T1000 (cell line): ENCODE results near the gene TMEM50B.
A peak's percentile ranks its signal among the peaks of the same experiment; 100 is the strongest.
"Not testable (repeated sequence)": the region's sequence is repeated elsewhere in the genome, so short reads cannot be mapped to it uniquely, and the experiment has no call there.

Experiments
- DNase-seq: peaks from one replicate; lab custom pipeline; 2025; ENCODE audit warnings: mixed read lengths; lab: John Stamatoyannopoulos, UW

Gene TMEM50B

DNA sequence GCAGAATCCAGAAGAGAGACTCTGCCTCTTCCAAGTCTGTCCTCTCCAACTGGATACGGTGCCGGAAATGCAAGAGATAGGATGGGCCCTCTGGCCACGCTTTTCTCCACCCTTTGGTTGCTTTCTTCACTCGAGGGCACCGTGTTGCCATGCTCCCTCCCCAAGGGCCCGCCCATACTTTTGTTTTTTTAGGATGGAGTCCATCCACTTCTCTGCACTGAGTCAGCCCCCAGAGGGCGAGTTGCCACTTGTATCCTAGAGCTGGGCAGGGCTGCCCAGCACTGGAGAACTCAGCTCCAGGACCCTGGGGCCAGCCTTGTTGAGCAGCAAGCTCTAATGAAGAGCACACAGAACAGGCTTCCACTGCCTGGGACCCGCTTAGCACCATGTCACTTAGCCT lies 51.1 kb downstream of the TMEM50B start:
- peak; percentile 83 for DNase-seq

DNA sequence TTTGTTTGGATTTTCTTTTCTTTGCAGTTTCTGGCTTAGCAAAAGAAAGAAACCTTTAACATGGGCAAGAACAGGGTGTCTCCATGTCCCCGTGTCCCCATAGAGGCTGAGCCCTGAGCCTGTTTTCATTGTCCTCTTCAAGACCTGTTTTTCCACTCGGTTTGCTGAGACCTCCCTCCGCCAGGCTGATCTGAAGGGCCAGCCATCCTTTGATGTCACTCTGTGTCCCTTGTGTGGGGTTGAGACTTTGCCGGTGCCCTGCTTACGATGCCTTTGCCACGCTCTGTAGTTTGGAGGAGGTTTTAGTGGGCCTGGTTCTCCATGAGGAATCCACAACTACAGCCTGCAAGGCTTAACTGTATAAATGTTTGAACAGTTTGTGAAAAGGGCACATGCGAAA lies 52.7 kb downstream of the TMEM50B start:
- DNase-seq = no peak

DNA sequence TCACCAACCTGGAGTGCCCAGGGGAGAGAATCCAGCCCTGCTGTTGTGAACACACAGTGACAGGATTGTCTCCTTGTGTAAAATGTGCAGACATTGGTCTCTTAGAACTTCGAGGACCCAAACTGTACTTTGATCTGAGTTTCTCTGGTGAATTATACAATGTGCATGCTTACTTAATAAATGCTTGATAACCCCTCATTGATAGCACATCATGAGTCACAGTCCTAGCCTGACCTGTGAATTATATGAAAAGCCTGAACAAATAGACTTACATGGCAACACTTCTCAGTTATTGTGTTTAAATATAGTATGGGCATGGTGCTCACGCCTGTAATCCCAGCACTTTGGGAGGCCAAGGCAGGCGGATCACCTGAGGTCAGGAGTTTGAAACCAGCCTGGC lies 53.9 kb downstream of the TMEM50B start:
- DNase-seq = no peak

DNA sequence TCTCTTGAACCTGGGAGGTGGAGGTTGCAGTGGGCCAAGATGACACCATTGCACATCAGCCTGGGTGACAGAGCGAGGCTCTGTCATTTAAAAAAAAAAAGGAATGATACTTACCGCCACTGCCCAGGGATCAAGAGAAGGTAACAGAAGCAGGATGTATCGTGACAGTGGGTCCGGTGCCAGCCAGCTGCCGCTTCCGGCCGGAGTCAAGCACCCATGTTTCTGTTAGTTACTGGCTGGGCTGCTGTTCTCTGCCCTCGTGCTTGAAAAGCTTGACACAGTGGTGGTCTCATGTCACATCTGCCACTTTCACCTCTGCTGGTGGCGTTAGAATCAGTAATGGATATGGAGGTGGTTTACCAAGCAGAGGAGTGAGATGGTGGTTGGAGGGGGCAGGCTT lies 55.6 kb downstream of the TMEM50B start:
- no peak for DNase-seq

DNA sequence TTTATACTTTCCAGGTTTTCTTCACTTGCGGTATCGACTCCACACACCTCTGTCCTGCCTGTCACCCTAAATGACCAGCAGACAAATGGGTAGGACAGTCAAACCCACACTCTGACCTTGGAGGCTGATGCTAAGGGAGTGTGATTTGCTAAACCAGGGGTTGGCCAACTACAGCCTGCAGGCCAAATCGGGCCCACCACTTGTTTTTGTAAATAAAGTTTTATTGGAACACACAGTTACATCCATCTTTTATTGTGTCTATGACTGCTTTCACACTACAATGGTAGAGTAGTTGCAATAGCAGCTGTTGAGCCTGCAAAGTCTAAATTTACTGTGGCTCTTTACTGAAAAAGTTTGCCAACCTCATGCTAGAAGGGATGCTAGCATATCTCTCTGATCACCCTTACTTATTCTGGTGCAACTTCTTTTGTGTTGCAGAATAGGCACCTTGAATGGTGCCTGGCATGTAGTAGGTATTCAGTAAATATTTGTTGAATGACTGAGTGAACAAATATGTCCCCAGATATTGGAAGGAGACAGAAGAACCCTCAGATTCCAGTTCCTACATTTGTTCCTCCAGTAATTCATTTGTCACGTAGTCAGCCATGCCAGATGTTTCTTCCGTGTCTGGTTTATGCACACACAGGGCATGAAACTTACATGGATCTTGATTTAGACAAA lies 57.9 kb downstream of the TMEM50B start:
- no peak for DNase-seq

DNA sequence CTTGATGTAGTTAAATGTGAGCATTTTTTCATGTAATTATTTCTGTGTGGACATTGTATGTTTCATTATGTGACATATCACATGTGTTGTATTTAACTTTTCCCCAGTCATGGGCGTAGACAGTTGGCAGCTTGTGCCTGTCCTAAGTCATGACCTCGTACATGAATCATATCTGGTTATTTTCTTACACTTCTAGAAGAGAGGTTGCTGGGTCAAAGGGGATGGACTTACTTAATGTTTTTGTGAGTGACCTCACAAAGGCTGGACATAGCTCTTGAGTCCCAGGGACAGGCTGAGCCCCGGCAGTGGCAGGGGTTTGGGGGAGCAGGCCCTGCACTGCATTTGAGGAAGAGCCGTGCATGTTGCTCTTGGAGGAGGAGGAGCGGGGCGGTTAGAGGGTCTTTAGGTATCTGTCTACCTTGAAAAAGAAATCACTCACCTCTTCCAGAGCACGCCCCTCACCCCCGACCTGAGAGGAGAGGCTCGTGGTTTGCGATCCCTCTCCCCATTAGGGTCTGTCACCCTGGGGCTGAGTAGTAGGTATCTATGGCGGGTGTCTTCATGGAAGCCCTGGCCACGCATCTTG lies 60.1 kb downstream of the TMEM50B start:
- no peak for DNase-seq

DNA sequence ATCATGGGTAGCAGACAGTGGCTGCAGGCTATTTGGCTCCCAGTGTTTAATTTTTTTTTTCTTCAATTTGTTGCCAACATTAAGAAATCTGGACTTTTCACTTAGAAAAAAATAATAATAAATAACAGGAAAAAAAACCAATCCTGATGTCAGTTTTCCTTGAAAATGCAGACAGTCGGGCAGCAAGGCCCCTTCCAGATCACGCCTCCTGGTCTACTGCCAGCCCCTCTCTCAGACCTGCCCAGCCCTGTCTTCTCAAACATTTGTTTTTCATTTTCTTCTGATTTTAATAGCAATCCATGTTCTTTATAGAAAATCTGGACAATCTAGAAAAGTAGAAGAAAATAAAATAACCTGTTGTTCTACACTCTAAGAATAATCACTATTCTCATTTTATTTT lies 61.1 kb downstream of the TMEM50B start:
- no peak for DNase-seq

DNA sequence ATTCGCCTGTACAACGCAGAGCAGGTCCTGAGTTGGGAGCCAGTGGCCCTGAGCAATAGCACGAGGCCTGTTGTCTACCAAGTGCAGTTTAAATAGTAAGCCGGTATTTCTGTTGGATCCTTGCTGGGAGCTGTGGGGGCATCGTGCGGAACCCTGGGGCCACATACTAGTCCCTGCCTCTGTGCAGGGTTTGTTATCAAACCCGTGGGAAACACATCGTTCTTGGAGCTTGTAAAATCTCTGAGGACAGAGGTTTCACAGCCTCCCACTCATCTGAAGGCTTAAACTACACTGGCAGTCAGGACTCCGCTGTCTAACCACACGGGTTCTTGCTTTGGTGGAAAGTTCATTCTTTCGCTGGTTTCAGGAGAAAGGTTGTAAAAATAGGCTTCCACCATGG lies 64.8 kb downstream of the TMEM50B start:
- no peak for DNase-seq

DNA sequence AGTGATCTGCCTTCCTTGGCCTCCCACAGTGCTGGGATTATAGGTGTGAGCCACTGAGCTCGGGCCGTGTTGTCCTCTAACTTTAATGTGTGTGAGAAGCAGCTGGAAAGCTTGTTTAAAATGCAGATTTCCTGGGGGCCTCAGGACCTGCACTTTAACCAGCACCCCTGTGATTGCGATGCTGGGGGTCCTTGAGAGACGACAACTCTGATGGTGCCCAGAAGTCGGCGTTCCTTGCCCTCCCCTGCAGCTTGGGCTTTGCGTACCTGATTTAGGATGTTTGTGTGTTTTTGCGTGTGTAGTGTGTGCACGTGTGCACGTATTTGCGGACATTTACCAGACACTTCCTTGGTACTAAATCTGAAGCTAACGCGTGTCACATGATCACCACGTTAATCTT lies 65.7 kb downstream of the TMEM50B start:
- DNase-seq = no peak

DNA sequence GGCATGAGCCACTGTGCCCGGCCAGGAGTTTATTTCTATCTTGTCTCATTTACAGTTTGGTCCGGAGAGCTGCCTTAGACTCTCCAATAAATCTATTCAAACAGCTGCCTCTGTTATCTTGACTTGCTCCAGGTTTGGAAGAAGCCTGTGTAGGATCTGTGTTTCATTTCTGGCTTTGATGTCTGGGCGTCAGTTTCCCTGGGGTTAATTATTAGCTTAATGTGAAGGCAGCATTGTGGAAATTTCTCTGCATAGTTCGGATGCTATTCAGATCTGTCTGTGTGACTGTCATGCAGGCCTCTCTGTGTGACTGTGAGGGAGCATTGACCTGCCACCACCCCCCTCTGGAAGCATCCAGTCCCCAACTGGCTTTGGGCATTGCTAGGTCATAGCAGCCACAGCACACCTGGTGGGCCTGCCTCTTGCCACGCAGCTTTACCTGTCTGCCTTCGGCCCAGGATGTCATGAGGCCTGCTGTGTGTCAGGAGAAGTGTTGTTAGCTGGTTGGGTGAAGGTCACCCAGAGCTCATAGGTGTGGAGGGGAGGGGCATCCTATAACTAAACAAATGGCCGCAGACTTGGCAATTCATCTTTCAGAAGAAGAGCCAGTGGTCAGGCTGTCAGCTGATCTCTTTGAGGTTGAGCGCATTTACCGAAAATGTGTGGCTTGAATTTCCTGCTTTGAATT lies 66.8 kb downstream of the TMEM50B start:
- DNase-seq = no peak

DNA sequence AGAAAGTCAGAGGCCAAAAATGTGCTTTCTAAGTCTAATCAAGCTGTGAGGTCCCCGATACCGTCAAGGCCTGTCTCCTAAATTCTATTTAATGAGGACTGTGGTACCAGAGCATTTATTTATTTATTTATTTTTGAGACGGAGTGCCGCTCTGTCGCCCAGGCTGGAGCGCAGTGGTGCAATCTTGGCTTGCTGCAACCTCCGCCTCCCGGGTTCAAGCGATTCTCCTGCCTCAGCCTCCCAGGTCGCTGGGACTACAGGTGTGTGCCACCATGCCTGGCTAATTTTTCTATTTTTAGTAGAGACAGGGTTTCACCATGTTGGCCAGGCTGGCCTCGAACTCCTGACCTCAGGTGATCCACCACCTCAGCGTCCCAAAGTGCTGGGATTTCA lies 67.3 kb downstream of the TMEM50B start:
- DNase-seq = not testable (repeated sequence)

DNA sequence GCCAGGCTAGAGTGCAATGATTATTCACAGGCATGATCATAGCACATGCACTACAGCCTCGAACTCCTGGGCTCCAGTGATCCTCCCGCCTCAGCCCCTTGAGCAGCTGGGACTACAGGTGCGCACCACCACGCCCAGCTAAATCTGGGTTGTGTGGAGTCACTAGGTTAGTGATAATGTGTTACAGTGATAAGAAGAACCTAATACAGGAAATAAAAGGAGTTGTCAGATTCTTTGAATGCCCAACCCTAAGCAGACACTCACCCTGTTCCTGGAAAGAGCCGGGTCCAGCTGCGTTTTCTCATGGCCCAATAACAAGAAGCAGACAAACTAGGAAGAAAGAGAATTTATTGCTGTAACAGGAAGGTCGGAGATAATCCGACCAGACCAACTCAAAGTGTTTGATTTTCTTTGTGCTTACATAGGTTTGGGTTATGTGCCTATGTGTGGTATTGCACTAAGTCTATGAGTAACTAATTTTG lies 67.8 kb downstream of the TMEM50B start:
- DNase-seq = no peak

DNA sequence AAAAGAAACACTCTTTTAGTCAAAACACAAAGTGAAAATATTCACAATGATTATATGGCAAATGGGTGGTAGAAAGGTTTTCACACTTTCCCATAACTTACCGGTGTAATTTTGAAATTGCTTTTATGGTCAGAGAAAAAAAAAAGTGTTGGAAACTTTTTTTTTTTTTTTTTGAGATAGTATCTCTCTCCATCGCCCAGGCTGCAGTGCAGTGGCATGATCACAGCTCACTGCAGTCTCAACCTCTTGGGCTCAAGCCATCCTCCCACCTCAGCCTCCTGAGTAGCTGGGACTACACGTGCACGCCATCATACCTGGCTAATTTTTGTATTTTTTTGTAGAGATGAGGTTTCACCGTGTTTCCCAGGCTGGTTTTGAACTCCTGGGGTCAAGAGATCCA lies 73.3 kb downstream of the TMEM50B start:
- DNase-seq = no peak

DNA sequence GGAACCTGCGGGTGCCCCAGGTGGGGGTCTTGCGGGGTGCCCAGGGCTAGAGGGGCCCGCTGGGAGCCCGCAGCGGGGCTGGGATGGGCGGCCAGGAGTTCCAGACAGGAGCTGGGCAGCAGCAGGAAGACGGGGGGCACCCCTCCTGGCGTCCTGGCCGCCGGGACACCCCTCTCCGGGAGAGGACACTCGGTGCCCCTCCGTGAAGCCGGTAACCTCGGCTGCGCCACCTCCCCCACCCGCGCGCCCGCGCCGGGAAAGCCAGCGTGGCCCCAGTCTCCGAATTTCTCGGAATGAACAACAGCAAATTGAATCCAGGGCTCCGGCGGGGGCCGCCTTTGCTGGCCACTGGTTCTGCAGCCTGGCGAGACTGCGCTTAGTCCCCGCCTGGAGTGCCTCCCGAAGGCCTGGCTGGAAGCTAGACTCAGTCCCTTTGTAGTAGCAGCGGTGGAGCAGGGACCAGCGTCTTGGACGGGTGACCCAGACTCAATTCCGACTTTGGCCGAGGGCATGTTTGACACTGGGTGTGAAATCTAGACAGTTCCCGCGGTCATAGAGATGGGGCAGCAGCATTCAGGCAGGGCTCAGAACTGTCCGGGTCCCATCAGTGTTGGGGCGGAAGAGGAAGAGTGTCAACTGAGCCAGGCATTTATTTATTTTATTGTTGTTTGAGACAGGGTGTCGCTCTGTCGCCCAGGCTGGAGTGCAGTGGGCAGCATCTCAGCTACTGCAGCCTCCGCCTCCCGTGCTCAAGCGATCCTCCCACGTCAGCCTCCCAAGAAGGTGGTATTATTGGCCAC lies 75.8 kb downstream of the TMEM50B start:
- no peak for DNase-seq

DNA sequence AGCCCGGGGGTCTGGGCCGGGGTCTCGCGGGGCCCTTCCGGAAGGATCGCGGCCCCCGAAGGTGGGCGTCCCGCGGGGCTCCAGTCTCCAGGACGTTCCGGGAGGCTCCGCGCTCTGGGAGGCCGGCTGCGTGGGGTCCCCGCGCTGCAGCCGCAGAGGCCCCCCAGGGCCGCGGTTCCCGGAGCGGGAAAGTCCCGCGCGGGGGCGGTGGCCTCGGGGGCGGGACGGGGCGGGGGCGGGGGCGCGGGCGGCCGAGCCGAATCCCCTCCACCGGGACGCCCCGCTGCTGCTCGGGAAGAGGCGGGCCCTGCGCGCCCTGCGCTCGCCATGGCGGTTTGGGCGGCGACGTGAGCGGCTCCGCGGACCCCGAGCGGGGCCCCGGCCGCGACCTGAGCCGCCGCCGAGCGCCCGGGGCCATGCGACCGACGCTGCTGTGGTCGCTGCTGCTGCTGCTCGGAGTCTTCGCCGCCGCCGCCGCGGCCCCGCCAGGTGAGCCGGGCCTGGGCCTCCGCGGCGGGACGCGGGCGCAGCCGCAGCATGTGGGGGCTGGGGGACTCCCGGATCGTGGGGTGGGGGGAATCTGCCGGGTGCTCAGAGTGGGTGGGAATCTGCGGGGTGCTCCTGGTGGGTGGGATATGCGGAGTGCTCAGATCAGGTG lies 76.5 kb downstream of the TMEM50B start, which contains the start of gene IFNGR2:
IFNGR2 (plus strand) TSS at position 286 of the 658 bp plus-strand sequence; CDS start at position 417, 131 bp downstream.
- DNase-seq = no peak

DNA sequence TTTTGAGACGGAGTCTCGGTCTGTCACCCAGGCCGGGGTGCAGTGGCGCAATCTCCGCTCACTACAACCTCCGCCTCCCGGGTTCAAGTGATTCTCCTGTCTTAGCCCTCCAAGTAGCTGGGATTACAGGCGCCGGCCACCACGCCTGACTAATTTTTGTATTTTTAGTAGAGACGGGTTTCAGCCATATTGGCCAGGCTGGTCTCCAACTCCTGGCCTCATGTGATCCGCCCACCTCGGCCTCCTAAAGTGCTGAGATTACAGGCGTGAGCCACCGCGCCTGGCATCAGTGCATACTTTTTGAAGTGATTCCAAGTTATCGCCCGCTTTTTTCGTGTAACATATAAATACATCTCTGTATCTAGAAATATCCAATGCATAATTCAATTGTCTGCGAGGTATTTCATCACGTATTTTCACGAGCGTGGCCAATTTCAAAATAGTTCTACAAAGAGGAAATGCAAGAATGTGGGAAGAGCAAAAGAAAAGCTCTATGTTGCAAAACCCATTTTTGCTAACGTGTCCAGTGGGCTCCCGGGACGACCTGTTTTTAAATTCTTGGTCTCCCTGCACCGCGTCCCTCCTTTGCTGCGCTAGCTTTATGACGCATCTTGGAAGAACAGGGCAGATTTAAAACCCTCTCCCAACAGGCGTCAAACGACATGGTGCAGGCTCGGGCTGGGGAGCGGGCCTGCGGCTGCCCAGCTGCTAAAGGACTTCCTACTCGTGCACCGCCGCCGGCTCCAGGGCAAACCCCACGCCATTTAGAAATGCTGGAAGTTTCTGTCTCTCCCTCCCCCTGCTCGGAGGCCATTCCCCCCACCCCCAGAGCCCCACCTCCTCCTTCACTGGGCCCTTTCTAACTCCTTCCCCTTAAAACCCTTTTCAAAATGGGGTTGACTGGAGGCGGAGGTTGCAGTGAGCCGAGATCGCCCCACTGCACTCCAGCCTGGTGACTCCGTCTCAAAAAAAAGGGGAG lies 77.5 kb downstream of the TMEM50B start:
- DNase-seq = peak; percentile 25

DNA sequence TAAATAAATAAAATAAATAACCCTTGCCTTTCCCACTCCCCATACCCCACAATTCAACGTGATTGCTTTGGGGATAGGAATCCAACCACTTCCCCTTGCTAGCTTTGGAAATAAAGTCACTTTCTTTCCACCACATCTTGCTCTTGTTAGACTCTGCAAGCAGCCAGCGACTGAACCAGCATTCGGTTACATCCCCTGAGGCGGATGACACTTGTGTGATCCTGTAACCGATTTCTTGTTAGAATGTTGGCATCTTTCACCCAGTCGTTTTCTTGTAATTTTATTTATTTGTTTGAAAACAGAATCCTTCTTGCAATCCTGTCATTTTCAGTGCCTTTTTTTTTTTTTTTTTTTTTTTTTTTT lies 78.2 kb downstream of the TMEM50B start:
- no peak for DNase-seq
